MM.1S (cell line): ENCODE measurements around the gene PRSS56.

ENCODE experiments used
- DNase-seq: peaks from one replicate; pipeline ENCODE4 v3.0.0-alpha.2; 2015
- H2AFZ ChIP-seq: fragments of 300-600 bp; sonication (generic); 2 replicates; pipeline ENCODE4 v1.6.0; 2016; ENCODE audit warnings: antibody characterized with exemption, low read length
- H3F3A ChIP-seq: fragments of 300-600 bp; sonication (generic); 2 replicates; pipeline ENCODE4 v1.6.1; 2016; ENCODE audit warnings: mild to moderate bottlenecking, antibody characterized with exemption, low read length, moderate library complexity, mixed read lengths; ENCODE audit not compliant: insufficient read depth
- H3K27ac ChIP-seq: fragments of 300-600 bp; sonication (generic); 2 replicates; pipeline ENCODE4 v1.5.1; 2016; ENCODE audit warnings: mild to moderate bottlenecking, low read length
- H3K27me3 ChIP-seq: fragments of 300-600 bp; sonication (generic); replicated peaks from 2 replicates; pipeline ENCODE4 v1.6.0; 2016; ENCODE audit warnings: low read length; ENCODE audit not compliant: insufficient read depth
- H3K36me3 ChIP-seq: fragments of 300-600 bp; sonication (generic); replicated peaks from 2 replicates; pipeline ENCODE4 v1.6.1; 2016; ENCODE audit warnings: mild to moderate bottlenecking, low read length, mixed read lengths; ENCODE audit not compliant: insufficient read depth
- H3K4me1 ChIP-seq: fragments of 300-600 bp; sonication (generic); 2 replicates; pipeline ENCODE4 v1.6.1; 2016; ENCODE audit warnings: low read length, mixed read lengths
- H3K4me2 ChIP-seq: fragments of 300-600 bp; sonication (generic); 2 replicates; pipeline ENCODE4 v1.6.0; 2016; ENCODE audit warnings: low read depth, low read length
- H3K4me3 ChIP-seq: fragments of 300-600 bp; sonication (generic); 2 replicates; pipeline ENCODE4 v1.5.1; 2016; ENCODE audit warnings: low read length, mixed read lengths
- H3K79me2 ChIP-seq: fragments of 300-600 bp; sonication (generic); 2 replicates; pipeline ENCODE4 v1.6.1; 2016; ENCODE audit warnings: mixed run types, low read length, mixed read lengths
- H3K9ac ChIP-seq: fragments of 300-600 bp; sonication (generic); 2 replicates; pipeline ENCODE4 v1.6.1; 2016; ENCODE audit warnings: low read length, mixed read lengths
- H3K9me2 ChIP-seq: fragments of 300-600 bp; sonication (generic); replicated peaks from 2 replicates; pipeline ENCODE4 v1.6.1; 2016; ENCODE audit warnings: mild to moderate bottlenecking, low read length, mixed read lengths; ENCODE audit not compliant: insufficient read depth
- H3K9me3 ChIP-seq: fragments of 300-600 bp; sonication (generic); replicated peaks from 2 replicates; pipeline ENCODE4 v1.6.1; 2016; ENCODE audit warnings: mild to moderate bottlenecking, low read length, mixed read lengths; ENCODE audit not compliant: insufficient read depth
- H4K20me1 ChIP-seq: fragments of 300-600 bp; sonication (generic); 2 replicates; pipeline ENCODE4 v1.6.1; 2016; ENCODE audit warnings: mild to moderate bottlenecking, low read length, moderate library complexity, mixed read lengths; ENCODE audit not compliant: insufficient read depth
- EZH2 ChIP-seq: fragments of 300-600 bp; sonication (generic); optimal IDR thresholded peaks from 2 replicates; pipeline ENCODE3; 2017; ENCODE audit warnings: low read depth, mild to moderate bottlenecking, antibody characterized with exemption, low read length, mixed read lengths
- EZH2phosphoT487 ChIP-seq: fragments of 300-600 bp; sonication (generic); IDR thresholded peaks from 2 replicates; pipeline ENCODE4 v1.6.1; 2018; ENCODE audit warnings: antibody characterized with exemption, low read length
- TF ChIP-seq, protein P1 (sequence below): fragments of 300-600 bp; sonication (generic); IDR thresholded peaks from 2 replicates; pipeline ENCODE4 v1.5.1; 2016; ENCODE audit warnings: antibody characterized with exemption, low read length, mixed read lengths

PRSS56 gene

DNA sequence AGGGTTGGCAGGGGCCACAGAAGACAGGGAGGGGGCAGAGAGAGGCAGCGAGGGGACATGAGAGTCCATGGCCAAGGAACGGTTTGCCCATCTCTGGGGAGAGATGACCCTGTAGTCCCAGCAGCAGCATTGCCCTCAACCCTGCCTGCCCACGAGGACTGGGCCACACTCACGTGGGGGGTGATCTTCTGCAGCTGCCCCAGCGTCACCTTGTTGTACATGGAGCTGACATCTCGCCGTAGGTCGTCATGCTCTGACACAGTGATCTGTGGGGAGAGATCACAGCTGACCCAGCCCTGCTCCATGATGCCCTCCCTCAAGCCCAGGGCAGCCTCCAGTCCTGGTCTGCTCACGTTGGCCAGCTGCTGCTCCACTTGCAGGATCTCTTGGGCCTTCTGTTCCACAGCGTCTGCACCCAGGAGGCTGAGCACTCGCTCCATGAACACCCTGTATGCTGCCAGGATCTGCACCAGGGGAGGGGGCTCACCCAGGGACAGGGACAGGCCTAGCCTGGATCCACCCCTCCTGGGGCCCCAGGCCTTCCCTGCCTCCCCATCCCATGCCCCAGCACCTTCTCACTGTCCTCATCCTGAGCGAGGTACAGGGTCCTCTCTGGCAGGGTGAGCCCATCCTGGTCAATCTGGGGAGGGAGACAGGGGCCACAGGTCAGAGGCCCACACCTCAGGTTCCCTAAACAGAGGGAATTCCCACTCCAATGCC is 35.4 kb upstream of the PRSS56 start:
- no peak for DNase-seq
- TF ChIP-seq, protein P1, sequence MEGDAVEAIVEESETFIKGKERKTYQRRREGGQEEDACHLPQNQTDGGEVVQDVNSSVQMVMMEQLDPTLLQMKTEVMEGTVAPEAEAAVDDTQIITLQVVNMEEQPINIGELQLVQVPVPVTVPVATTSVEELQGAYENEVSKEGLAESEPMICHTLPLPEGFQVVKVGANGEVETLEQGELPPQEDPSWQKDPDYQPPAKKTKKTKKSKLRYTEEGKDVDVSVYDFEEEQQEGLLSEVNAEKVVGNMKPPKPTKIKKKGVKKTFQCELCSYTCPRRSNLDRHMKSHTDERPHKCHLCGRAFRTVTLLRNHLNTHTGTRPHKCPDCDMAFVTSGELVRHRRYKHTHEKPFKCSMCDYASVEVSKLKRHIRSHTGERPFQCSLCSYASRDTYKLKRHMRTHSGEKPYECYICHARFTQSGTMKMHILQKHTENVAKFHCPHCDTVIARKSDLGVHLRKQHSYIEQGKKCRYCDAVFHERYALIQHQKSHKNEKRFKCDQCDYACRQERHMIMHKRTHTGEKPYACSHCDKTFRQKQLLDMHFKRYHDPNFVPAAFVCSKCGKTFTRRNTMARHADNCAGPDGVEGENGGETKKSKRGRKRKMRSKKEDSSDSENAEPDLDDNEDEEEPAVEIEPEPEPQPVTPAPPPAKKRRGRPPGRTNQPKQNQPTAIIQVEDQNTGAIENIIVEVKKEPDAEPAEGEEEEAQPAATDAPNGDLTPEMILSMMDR: no peak
- TF ChIP-seq EZH2phosphoT487: no peak
- no peak for TF ChIP-seq EZH2
- no peak overlapping the region for H3K9ac ChIP-seq
- no peaks in the 10 kb centered on the region for H3F3A ChIP-seq
- H3K27me3 ChIP-seq: peaks cover 25% of the 10 kb centered on the region
- no peak overlapping the region for H2AFZ ChIP-seq
- no peak overlapping the region for H3K27ac ChIP-seq
- H3K79me2 ChIP-seq: no peaks in the 10 kb centered on the region
- H3K9me2 ChIP-seq: no peaks in the 10 kb centered on the region
- H3K9me3 ChIP-seq: no peaks in the 10 kb centered on the region
- H3K36me3 ChIP-seq: no peaks in the 10 kb centered on the region
- H3K4me3 ChIP-seq: no peak overlapping the region
- H4K20me1 ChIP-seq: no peaks in the 10 kb centered on the region
- H3K4me1 ChIP-seq: no peaks in the 10 kb centered on the region
- H3K4me2 ChIP-seq: no peak overlapping the region

GRCh38 chr2:232485348-232485756 is 34.8 kb upstream of the PRSS56 start:
- Histone ChIP-seq H3K79me2 (no peaks in the 10 kb centered on the region), H3K4me3 (no peak overlapping the region), H3K4me1 (no peaks in the 10 kb centered on the region), H3K4me2 (no peak overlapping the region), H3K9me2 (no peaks in the 10 kb centered on the region), H3K9me3 (no peaks in the 10 kb centered on the region), H3K36me3 (no peaks in the 10 kb centered on the region), H4K20me1 (no peaks in the 10 kb centered on the region), H3F3A (no peaks in the 10 kb centered on the region), H2AFZ (no peak overlapping the region), H3K9ac (no peak overlapping the region), H3K27ac (no peak overlapping the region), H3K27me3 (peaks cover 21% of the 10 kb centered on the region)
- DNase-seq: no peak
- no peak for TF ChIP-seq EZH2
- no peak for TF ChIP-seq EZH2phosphoT487
- TF ChIP-seq, protein P1: no peak

DNA sequence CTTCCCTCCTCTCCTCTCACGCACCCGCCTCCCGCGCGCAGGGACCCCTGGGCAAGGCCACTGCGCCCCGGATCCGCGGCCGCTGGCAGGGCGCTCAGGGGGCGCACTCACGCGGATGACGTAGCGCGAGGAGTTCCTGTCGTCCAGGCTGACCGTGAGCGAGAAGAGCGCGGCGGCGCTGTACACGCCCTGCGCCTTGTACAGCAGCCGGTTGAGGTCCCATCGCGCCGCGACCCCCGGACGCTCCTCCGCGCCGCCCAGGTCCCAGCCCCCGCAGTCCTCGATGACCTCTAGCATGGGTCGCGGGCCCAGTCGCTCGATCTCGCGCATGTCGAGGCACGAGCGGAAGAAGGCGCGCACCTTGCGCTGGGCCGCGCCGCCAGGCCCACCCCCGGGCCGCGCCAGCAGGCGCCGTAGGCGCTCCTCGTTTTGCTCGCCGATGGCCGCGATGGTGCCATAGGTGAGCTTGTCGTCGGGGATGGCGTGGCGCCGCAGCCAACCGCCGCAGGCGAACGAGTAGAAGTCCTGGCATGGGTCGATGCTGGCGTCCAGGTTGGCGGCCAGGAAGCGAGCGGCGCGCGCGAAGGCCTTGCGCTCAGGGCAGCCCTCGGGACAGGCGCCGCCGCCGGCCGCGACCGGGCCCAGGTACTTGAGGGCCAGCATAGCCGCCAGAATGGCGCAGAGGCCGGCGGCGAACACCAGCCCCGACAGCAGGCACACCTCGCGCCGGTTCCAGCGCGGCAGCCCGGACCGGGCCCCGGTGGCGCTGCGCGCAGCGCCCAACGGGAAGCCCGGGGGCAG is 34.2 kb upstream of the PRSS56 start:
- Histone ChIP-seq H3K9me3 (no peaks in the 10 kb centered on the region), H3K4me2 (no peak overlapping the region), H3K27ac (no peak overlapping the region), H3K36me3 (no peaks in the 10 kb centered on the region), H4K20me1 (no peaks in the 10 kb centered on the region), H3F3A (no peaks in the 10 kb centered on the region), H3K9ac (no peak overlapping the region), H3K9me2 (no peaks in the 10 kb centered on the region), H3K4me1 (no peaks in the 10 kb centered on the region), H3K27me3 (peaks cover 15% of the 10 kb centered on the region), H3K4me3 (no peak overlapping the region), H2AFZ (no peak overlapping the region), H3K79me2 (no peaks in the 10 kb centered on the region)
- TF ChIP-seq EZH2phosphoT487 (no peak), EZH2 (no peak)
- TF ChIP-seq, protein P1: no peak
- no peak for DNase-seq
